Gastrocnemius medialis (tissue), 4 donors: ENCODE measurements around the gene FBXO33.

Source experiments
- POLR2A ChIP-seq, 2 donors: fragments of 450-650 bp; IDR thresholded peaks; one replicate each; pipeline ENCODE4 v1.6.1; 2017; ENCODE audit warnings: antibody characterized with exemption in 2 of 2, mild to moderate bottlenecking in 2 of 2, moderate library complexity in 2 of 2
- TF ChIP-seq, protein P1 (sequence below), 5 experiments: fragments of 450-650 bp in 3 of 5; fragments of 200-600 bp in 2 of 5; sonication (generic) in 2 of 5; IDR thresholded peaks in 4 of 5; conservative IDR thresholded peaks in 1 of 5; 1 replicate in 4 of 5; 2 replicates in 1 of 5; pipeline ENCODE4 v1.5.1; 2016 to 2019; ENCODE audit warnings: antibody characterized with exemption in 5 of 5, mild to moderate bottlenecking in 3 of 5, moderate library complexity in 3 of 5

DNA sequence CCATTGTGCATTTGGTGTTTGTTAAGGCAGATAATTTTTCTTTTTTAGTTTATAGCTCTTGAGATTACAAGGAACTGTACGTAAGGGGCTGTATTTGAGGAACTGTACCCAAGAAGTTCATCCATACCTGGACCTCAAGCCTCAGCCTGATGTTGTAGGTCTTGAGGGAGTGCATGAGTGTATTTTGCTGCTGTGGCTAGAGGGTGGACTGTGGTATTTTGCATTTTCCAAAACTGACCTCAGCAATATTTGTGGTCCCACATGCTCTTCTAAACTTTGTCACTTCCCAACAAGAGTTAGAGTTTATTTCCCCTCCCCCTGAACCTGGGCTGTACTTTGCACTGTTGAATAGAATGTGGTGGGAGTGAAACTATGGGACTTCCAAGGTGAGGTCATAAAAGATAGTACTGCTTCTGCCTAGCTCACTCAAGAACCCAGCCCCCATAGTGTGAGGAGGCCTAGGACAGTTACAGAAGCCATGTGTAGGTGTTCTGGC lies 42.2 kb upstream of the FBXO33 start:
- no peak for TF ChIP-seq POLR2A (IDR thresholded peaks at IDR 0.05)
- TF ChIP-seq, protein P1, sequence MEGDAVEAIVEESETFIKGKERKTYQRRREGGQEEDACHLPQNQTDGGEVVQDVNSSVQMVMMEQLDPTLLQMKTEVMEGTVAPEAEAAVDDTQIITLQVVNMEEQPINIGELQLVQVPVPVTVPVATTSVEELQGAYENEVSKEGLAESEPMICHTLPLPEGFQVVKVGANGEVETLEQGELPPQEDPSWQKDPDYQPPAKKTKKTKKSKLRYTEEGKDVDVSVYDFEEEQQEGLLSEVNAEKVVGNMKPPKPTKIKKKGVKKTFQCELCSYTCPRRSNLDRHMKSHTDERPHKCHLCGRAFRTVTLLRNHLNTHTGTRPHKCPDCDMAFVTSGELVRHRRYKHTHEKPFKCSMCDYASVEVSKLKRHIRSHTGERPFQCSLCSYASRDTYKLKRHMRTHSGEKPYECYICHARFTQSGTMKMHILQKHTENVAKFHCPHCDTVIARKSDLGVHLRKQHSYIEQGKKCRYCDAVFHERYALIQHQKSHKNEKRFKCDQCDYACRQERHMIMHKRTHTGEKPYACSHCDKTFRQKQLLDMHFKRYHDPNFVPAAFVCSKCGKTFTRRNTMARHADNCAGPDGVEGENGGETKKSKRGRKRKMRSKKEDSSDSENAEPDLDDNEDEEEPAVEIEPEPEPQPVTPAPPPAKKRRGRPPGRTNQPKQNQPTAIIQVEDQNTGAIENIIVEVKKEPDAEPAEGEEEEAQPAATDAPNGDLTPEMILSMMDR (IDR thresholded peaks at IDR 0.05 in 4 of 5, conservative IDR thresholded peaks at IDR 0.05 in 1 of 5), result no peak
